Thyroid gland (tissue), 4 donors: Measurements from ENCODE around the gene MN1.

Experiments
- CTCF ChIP-seq, 6 experiments: fragments of 200-600 bp in 3 of 6; fragments of 450-650 bp in 3 of 6; sonication (generic) in 3 of 6; IDR thresholded peaks; one replicate each; pipeline ENCODE4 v1.5.1; 2016 to 2019; ENCODE audit warnings: antibody characterized with exemption in 6 of 6, mild to moderate bottlenecking in 2 of 6, inconsistent platforms in 1 of 6, moderate library complexity in 1 of 6
- POLR2A ChIP-seq, 2 donors: fragments of 450-650 bp; IDR thresholded peaks; one replicate each; pipeline ENCODE4 v1.6.1; 2017; ENCODE audit warnings: antibody characterized with exemption in 2 of 2, mild to moderate bottlenecking in 2 of 2, moderate library complexity in 1 of 2

GRCh38 chr22:27810609-27811151, 9.1 kb upstream of the MN1 start:
- no peak for TF ChIP-seq CTCF (IDR thresholded peaks at IDR 0.05)
- TF ChIP-seq POLR2A (IDR thresholded peaks at IDR 0.05), result no peak
